Measurements from ENCODE around the gene SPCS2. TPM values are rescaled to one million over a fixed set of nuclear protein-coding genes. Genes with fewer than 3 reads are reported as not detected.
"Not testable (repeated sequence)": the region's sequence is repeated elsewhere in the genome, so short reads cannot be mapped to it uniquely, and the experiment has no call there.

Gene SPCS2
- total RNA-seq, 1 experiment from 2014 or later: 21.1 TPM

DNA sequence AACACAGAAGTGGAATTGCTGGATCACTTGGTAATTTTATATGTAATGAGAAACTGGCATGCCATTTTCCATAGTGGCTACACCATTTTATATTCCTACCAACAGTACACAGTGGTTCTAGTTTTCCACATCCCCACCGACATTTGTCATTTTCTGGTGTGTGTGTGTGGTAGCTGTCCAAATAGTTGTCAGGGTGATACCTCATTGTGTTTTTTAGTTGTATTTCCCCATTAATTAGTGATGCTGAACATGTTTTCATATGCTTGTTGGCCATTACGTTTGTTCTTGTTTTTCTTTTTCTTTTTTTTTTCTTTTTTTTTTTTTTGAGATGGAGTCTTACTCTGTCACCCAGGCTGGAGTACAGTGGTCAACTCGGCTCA, 51.9 kb downstream of the SPCS2 start:
- no peak for DNase-seq (ENCODE audit: low read depth)

DNA sequence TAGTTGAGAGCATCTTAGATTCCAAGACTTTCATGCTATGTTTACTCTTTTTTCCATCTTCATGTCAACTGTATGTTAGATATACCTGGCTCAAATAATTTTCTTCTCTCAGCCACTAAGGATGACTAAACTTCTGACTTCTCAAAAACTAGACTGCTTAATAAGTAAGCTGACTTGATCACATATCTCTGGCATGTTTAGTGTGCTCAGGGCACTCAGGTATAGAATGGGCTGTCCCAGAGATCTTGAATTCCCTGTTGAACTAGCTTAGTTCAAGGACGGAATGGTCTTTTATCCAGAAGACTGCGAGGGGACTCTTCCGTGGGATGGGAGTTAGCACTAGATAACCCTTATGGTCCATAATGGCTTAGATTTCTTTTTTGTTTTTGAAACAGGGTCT, 52.6 kb downstream of the SPCS2 start:
- no peak for DNase-seq (ENCODE audit: low read depth)

DNA sequence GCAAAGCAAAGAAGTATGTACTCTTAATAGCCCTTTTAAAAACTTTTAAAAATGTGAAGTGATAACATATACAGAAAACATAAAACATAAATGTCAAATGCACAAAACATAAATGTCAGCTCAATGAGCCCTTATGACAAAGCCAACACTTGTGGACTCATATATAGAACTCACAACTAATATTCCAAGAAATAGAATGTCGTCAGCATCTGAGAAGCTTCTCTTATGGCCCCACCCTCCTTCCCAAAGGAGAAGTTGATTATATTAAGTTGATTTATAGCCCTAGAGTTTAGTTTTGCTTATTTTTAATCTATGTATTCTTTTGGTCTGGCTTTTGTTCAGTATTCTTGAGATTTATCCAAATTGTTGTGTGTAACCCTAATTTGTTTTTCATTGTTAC, 53.5 kb downstream of the SPCS2 start:
- no peak for DNase-seq (ENCODE audit: low read depth)

DNA sequence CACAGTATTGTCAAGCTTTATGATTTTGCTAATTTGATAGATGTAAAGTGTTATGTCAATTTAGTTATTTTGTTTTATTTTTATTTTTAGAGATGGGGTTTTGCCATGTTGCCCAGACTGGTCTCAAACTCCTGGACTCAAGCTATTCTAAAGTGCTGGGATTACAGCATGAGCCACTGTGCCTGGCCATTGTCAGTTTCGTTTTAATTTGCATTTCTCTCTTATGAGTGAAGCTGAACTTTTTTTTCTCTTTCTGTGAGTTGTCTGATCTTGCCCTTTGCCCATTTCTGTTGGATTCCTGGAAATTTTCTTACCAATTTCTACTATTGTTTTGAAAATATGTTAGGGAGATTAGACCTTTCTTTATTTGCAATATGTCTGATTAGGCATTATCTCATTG, 55.1 kb downstream of the SPCS2 start:
- DNase-seq (ENCODE audit: low read depth): no peak

DNA sequence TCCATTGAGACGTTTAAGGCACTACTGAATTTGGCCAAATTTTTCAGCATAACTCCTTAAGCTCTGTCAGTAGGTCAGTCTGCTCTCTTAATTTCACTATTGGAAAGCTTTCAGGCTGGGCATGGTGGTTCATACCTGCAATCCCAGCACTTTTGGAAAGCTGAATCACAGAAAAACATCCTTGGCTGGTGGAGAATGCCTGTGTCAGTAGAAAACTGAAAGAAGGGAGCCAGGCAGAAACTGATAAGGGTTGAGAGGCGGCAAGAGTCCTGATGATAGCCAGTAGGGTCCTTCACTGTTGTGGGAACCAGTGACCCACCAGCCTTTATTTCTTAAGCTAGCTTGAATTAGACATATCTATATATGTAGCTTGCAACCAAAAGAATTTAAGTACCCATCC, 62.3 kb downstream of the SPCS2 start:
- DNase-seq (ENCODE audit: low read depth): no peak

DNA sequence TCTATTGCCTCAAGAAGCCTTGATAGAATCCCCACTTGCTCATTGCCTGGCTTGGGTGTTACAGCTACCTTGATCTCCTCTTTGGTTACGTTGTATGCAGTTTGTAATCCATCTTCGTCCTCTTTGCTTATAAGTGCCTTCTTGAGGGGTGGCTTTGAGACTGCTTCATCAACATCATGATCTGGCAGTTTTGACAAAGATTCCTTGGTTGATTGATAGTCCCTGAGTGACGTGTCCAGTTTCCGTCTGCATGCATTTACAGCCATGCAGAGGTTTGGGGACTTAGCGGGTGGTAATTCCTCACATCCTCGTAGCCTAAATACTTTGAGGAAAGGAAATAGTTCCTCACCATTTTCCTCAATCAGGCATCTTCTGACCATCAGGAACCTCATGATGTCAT, 62.8 kb downstream of the SPCS2 start:
- no peak for DNase-seq (ENCODE audit: low read depth)

DNA sequence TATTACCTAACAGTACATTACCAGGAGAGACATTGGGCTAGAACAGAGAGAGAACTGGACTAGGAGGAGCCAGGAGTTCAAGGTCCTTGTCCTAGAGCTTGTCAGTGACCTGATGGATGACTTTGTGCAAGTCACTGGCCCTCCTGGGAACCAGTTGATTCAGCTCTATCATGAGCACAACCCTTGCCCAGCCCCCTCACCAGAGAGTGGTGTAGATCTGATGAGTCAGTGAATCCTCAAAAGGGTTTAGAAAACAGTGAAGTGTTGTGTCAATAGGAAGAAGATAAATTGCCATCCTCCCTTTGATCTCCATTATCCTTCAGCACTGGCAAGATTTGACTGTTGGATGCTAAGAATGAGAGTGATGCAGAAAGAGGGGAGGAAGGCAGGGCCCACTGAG, 64.0 kb downstream of the SPCS2 start:
- no peak for DNase-seq (ENCODE audit: low read depth)

DNA sequence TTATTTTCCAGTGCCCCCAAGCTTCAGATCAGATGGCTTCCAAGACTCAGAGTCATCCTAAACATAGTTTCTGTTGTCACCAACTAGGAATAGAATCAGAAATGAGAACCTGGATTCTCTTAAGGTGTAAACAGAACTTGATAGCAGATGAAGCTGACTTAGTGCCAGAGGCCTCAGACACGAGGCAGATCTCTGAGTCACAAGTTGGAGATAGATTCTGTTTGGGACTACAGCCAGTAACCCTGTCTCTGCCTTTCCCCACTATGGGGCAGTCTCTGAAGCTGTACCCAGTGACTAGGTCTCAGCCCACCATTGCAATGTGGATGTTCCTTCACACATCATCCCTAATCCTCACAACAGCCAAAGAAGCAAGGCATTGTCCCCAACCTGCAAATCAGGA, 65.1 kb downstream of the SPCS2 start:
- peak; percentile 35 for DNase-seq (ENCODE audit: low read depth)

DNA sequence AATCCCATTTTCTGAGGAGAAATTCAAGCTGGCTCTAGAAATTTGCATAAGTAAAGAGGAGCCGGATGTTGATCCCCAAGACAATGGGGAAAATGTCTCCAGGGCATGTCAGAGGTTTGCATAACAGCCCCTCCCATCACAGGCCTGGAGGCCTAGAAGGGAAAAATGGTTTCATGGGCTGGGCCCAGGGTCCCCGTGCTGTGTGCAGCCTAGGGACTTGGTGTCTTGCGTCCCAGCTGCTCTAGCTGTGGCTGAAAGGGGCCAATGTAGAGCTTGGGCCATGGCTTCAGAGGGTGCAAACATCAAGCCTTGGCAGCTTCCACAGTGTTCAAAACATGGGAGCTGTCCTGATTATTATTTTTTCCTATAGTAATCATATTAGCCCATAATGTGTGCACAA, 70.1 kb downstream of the SPCS2 start:
- not testable (repeated sequence) for DNase-seq (ENCODE audit: low read depth)

DNA sequence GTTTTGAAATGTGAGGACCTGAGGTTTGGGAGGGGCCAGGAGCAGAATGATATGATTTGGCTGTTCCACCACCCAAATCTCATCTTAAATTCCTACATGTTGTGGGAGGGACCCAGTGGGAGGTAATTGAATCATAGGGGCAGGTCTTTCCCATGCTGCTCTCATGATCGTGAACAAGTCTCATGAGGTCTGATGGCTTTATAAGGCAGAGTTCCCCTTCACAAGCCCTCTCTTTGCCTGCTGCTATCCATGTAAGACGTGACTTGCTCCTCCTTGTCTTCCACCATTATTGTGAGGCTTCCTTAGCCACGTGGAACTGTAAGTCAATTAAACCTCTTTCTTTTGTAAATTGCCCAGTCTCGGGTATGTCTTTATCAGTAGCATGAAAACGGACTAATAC, 71.3 kb downstream of the SPCS2 start:
- DNase-seq (ENCODE audit: low read depth): not testable (repeated sequence)

DNA sequence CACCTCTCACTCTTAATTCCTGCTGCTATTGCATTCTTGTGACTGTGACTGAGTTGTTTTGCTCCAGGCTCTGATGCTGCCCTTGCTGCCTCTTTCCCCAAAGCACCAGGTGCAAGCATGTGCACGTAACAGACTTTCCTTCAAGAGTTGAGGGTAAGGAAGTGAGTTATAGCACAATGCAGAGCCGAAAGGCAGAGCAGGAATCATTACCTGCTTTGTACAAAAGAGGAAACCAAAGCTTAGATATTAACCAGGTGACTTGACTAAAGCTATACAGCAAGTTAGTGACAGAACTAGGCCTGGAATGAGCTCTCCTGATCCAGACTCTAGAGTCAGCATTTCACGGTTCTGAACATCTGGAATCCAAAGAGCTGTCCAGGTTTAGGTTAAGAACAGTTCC, 73.2 kb downstream of the SPCS2 start:
- DNase-seq (ENCODE audit: low read depth): no peak

DNA sequence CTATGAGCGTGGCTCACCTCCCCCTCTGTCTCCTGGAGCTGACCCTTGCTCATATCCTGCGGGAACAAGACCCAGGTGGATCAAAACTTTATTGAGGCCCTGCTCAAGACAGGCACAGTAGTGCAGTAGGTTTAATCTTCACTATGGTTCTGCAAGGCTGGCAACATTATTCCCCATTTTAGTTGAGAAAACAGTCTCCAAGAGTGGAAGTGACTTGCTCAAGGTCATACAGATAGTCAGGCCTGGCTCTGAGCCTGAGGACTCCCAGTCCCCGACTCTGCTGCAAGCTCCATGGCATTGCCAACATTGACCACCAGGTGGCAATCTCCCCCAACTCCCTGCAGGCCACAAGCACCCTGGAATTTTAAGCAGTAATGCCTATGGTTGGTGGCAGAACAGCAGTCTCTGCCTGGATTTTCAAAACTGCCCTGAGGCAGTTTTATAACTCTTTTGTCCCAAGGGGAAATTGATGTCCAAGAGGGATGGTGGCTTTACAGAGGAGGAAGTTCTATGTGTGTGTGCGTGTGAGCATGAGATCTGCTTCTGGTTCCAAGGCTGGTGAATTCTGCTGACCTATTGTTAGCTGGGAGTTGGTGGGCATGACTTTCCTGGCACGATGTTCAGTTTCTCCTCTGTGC, 73.8 kb downstream of the SPCS2 start:
- DNase-seq (ENCODE audit: low read depth): peak; percentile 79

DNA sequence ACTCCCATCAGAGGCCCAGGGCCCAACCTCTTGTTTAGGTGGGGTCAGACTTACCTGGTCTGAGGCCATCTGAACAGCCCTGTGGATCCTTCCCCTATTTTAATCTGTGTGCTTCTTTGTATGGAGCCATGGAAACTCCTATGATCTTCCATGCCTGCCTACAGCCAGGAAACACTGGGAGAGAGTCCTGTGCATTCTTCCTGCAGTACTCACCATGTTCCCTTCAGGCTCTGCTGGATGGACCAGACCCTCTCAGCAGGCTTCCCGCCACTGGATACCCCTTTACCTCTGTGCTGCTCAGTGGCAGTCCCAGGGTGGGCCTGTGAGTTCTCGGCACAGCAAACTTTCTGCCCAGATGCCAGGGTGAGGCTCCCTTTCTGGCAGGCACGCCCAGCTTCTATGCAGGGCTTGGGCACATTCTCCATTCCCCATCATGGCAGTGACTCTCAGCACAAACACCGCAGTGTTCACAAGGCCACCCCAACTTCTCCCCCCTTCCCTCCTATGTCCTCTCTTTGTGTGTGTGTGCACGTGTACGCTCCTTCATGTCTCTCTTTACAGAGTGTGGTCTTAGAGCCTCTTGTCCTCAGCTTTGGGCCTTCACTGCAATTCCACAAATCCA, 74.5 kb downstream of the SPCS2 start:
- no peak for DNase-seq (ENCODE audit: low read depth)

DNA sequence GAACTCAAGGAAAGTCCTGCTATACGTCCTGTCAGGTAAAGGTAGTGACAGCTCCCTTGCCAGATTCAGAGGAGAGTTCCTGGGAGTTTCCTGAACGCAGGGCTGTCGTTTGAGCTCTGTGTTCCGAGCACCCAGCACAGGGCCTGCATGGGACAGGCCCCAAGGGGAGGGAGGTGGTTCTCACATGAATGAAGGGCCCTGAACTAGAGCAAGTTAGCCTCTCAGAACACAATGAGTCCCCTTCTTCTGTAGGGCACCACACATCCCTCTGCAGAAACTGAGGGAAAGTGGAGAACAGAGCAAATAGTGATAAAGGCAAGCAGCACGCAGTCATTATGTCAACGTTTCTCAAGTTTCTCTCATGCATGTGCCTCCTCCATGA, 75.0 kb downstream of the SPCS2 start:
- DNase-seq (ENCODE audit: low read depth): no peak

DNA sequence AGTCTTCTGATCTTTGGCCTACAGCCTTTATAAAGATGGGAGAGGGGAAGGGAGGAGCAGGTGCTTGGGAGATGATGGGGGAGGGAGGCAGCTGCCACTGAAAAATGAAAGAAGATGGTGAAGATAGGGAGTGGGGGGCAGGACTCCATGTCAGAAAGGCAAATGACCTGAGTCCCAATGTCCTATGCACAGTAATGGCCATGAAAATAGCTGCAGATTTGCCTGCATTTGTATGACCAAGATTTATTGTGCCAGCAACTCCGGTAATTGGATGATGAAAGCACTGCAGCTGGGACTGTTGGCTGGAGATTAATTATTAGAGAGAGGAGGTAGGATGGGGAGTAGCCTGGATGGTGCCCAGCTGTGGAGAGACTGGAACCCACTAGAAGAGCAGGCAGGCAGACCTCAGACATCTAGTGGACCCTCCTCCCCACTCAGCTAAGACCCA, 75.7 kb downstream of the SPCS2 start:
- no peak for DNase-seq (ENCODE audit: low read depth)

DNA sequence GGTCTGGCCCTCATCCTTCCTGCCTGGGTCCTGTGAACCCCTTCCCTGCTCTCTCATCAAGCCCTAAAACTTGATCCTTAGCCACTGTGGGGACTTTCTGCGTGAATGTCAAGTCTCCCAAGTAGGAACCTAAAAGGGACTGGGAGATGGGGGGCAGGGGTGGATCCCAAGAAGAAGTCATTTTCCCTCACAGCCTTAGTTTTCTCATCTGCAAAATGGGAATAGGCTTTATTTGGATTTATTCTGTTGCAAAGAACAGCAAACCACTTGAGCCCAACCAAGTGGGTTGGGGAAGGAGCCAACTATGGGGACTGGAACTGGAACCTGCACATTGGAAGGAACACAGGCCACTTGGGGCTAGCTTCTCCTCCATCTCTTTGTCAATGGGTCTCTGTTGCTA, 76.5 kb downstream of the SPCS2 start:
- DNase-seq (ENCODE audit: low read depth): no peak

DNA sequence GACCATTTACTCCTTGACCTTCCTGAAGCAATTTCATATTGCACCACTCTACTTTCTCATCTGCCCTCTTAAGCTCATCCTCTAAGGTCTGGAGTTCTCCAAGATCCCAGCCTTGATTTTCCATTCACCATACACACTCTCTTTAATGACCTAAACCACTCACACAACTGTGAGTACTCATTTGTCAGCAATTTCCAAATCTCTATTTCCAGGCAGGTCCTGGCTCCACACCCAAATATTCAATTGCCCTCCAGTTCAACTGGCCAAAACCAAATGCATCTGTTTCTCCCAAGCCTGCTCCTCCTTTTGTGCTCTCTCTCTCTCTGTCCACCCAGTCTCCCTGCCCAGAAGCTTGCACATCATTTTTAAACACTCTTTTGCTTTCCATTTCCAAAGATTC, 79.3 kb downstream of the SPCS2 start:
- DNase-seq (ENCODE audit: low read depth): no peak

Other genes starting within 250 kb of the SPCS2 start
- gene CHRDL2, start 217.8 kb upstream of the SPCS2 start, total RNA-seq (2014; rRNA removed; shearing (Covaris generic)): not detected in 2 replicates
- gene RNF169, start 200.4 kb upstream of the SPCS2 start, total RNA-seq (2014; rRNA removed; shearing (Covaris generic)): 5.0 and 5.8 TPM in 2 replicates
- 5.6 and 9.7 TPM in 2 replicates for gene XRRA1, start 175 bp upstream of the SPCS2 start, total RNA-seq (2014; rRNA removed; shearing (Covaris generic))
- gene NEU3, start 39.7 kb downstream of the SPCS2 start, total RNA-seq (2014; rRNA removed; shearing (Covaris generic)): 5.9 and 17.7 TPM in 2 replicates
- under 0.01 TPM in 1 of 2 replicates, not detected in the other for gene OR2AT4, start 147.6 kb downstream of the SPCS2 start, total RNA-seq (2014; rRNA removed; shearing (Covaris generic))
- 0.15 and 0.51 TPM in 2 replicates for gene SLCO2B1, start 201.8 kb downstream of the SPCS2 start, total RNA-seq (2014; rRNA removed; shearing (Covaris generic))